ENCODE measurements around the gene KLF4.

- TF ChIP-seq CTCF (IDR thresholded peaks at IDR 0.05; ENCODE audit: poor library complexity), result no peak
- no peak for TF ChIP-seq EZH2 (IDR thresholded peaks at IDR 0.05; ENCODE audit: borderline replicate concordance)
- TF ChIP-seq EZH2phosphoT487 (IDR thresholded peaks at IDR 0.05; ENCODE audit: low read depth, severe bottlenecking, unreplicated experiment), result no peak
These were observed 51.1 kb downstream of the KLF4 start for GRCh38 chr9:107438211-107439031.

Measured in hepatocyte (in vitro differentiated cells).